Neural cell (in vitro differentiated cells): ENCODE results near the gene FBXL5. TPM values are rescaled to one million over a fixed set of nuclear protein-coding genes. Genes with fewer than 3 reads are reported as not detected.

Experiments
- H2AFZ ChIP-seq: fragments of 200-600, 300-800 bp; sonication (generic), shearing (Covaris generic); 2 replicates; pipeline ENCODE4 v1.6.0; 2014; ENCODE audit warnings: low read depth, mild to moderate bottlenecking, antibody characterized with exemption, low read length, moderate library complexity
- H3F3A ChIP-seq: fragments of 200-600 bp; shearing (Covaris generic); 2 replicates; pipeline ENCODE4 v1.6.1; 2016; ENCODE audit warnings: mild to moderate bottlenecking, moderate library complexity, mixed read lengths, antibody characterized with exemption, low read length; ENCODE audit not compliant: insufficient read depth, poor library complexity, severe bottlenecking
- H3K27ac ChIP-seq: fragments of 200-600, 300-800 bp; sonication (generic), shearing (Covaris generic); 2 replicates; pipeline ENCODE4 v1.5.1; 2014; ENCODE audit warnings: mild to moderate bottlenecking, low read length, moderate library complexity
- H3K27me3 ChIP-seq: fragments of 300-800, 200-600 bp; sonication (generic), shearing (Covaris generic); 2 replicates; pipeline ENCODE4 v1.6.0; 2014; ENCODE audit warnings: mild to moderate bottlenecking, low read depth, low read length, moderate library complexity; ENCODE audit not compliant: insufficient read depth
- H3K36me3 ChIP-seq: fragments of 300-800, 200-600 bp; sonication (generic), shearing (Covaris generic); 2 replicates; pipeline ENCODE4 v1.5.1; 2014; ENCODE audit warnings: mild to moderate bottlenecking, antibody characterized with exemption, low read length, moderate library complexity; ENCODE audit not compliant: insufficient read depth
- H3K4me2 ChIP-seq: fragments of 300-800, 200-600 bp; sonication (generic), shearing (Covaris generic); 2 replicates; pipeline ENCODE4 v1.6.0; 2014; ENCODE audit warnings: mild to moderate bottlenecking, low read length
- H3K4me3 ChIP-seq: fragments of 300-800, 200-600 bp; sonication (generic), shearing (Covaris generic); 2 replicates; pipeline ENCODE4 v1.5.1; 2014; ENCODE audit warnings: mild to moderate bottlenecking, low read length, moderate library complexity
- H3K79me2 ChIP-seq: fragments of 200-600 bp; shearing (Covaris generic); replicated peaks from 2 replicates; pipeline ENCODE4 v1.6.0; 2014; ENCODE audit warnings: mild to moderate bottlenecking, low read length, moderate library complexity; ENCODE audit not compliant: insufficient read depth
- H3K9ac ChIP-seq: fragments of 300-800, 200-600 bp; sonication (generic), shearing (Covaris generic); 2 replicates; pipeline ENCODE4 v1.6.1; 2016; ENCODE audit warnings: mild to moderate bottlenecking, low read length, mixed read lengths
- H3K9me2 ChIP-seq: fragments of 200-600 bp; shearing (Covaris generic); 2 replicates; pipeline ENCODE4 v1.6.1; 2016; ENCODE audit warnings: mild to moderate bottlenecking, low read length, mixed read lengths; ENCODE audit not compliant: insufficient read depth
- H3K9me3 ChIP-seq: fragments of 200-600, 300-800 bp; sonication (generic), shearing (Covaris generic); 2 replicates; pipeline ENCODE4 v1.6.1; 2016; ENCODE audit warnings: mild to moderate bottlenecking, mixed run types, low read length, moderate library complexity, mixed read lengths
- H4K20me1 ChIP-seq: fragments of 200-600 bp; shearing (Covaris generic); 2 replicates; pipeline ENCODE4 v1.6.1; 2016; ENCODE audit warnings: mild to moderate bottlenecking, mixed run types; ENCODE audit not compliant: insufficient read depth
- EP300 ChIP-seq: fragments of 450-650 bp; conservative IDR thresholded peaks from 2 replicates; pipeline ENCODE4 v1.6.1; 2014; ENCODE audit warnings: antibody characterized with exemption, mild to moderate bottlenecking, moderate library complexity; ENCODE audit not compliant: poor library complexity, severe bottlenecking
- EZH2 ChIP-seq: fragments of 200-600, 300-800 bp; shearing (Covaris generic), sonication (generic); IDR thresholded peaks from 2 replicates; pipeline ENCODE4 v1.6.1; 2014; ENCODE audit warnings: antibody characterized with exemption, low read length, borderline replicate concordance, mild to moderate bottlenecking; ENCODE audit not compliant: insufficient read depth, poor library complexity, severe bottlenecking
- MXI1 ChIP-seq: fragments of 450-650 bp; conservative IDR thresholded peaks from 2 replicates; pipeline ENCODE4 v1.6.1; 2014; ENCODE audit warnings: antibody characterized with exemption, mild to moderate bottlenecking; ENCODE audit not compliant: poor library complexity, severe bottlenecking
- POLR2AphosphoS5 ChIP-seq: IDR thresholded peaks from 2 replicates; pipeline ENCODE4 v1.6.1; 2012
- RAD21 ChIP-seq: fragments of 450-650 bp; conservative IDR thresholded peaks from 2 replicates; pipeline ENCODE4 v1.6.1; 2014; ENCODE audit warnings: antibody characterized with exemption, mild to moderate bottlenecking, moderate library complexity
- SMC3 ChIP-seq: fragments of 450-650 bp; conservative IDR thresholded peaks from 2 replicates; pipeline ENCODE4 v1.6.1; 2014; ENCODE audit warnings: antibody characterized with exemption, mild to moderate bottlenecking, moderate library complexity; ENCODE audit not compliant: poor library complexity
- TAF1 ChIP-seq: IDR thresholded peaks from 2 replicates; pipeline ENCODE4 v1.6.1; 2012; ENCODE audit warnings: low read depth
- polyA plus RNA-seq: library from polyadenylated mRNA; depleted of rRNA; stranded (reverse); fragments of >200 nt; gene quantifications from 2 replicates; pipeline ENCODE4 v1.2.3, GENCODE V29; 2014
- TF ChIP-seq, protein P1 (sequence below): fragments of 450-650 bp; IDR thresholded peaks from 2 replicates; pipeline ENCODE4 v1.5.1; 2014; ENCODE audit warnings: antibody characterized with exemption, mild to moderate bottlenecking, moderate library complexity; ENCODE audit not compliant: poor library complexity, severe bottlenecking
- TF ChIP-seq, protein P2 (sequence below): IDR thresholded peaks from 2 replicates; pipeline ENCODE4 v1.6.1; 2012; ENCODE audit warnings: borderline replicate concordance

FBXL5 gene
- polyA plus RNA-seq, 1 donor from 2014 or later: 70.6 TPM

DNA sequence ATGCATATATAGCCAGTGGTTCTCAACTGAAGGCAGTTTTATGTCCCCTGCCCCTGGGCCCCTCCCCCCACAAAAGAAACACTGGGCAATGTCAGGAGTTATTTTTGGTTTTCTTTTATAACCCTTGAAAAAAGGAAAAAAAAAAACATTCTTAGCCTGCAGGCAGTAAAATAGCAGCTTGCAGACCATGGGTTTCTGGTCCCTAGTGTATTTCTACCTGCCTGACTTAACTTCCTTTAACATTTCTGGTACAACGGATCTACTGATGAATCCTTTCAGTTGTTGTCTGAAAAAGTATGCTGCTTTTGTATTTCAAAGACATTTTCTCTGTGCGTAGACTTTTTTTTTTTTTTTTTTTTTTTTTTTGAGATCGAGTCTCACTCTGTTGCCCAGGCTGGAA, 15.4 kb upstream of the FBXL5 start (continued):
- no peak for TF ChIP-seq POLR2AphosphoS5
- no peak for TF ChIP-seq EZH2

DNA sequence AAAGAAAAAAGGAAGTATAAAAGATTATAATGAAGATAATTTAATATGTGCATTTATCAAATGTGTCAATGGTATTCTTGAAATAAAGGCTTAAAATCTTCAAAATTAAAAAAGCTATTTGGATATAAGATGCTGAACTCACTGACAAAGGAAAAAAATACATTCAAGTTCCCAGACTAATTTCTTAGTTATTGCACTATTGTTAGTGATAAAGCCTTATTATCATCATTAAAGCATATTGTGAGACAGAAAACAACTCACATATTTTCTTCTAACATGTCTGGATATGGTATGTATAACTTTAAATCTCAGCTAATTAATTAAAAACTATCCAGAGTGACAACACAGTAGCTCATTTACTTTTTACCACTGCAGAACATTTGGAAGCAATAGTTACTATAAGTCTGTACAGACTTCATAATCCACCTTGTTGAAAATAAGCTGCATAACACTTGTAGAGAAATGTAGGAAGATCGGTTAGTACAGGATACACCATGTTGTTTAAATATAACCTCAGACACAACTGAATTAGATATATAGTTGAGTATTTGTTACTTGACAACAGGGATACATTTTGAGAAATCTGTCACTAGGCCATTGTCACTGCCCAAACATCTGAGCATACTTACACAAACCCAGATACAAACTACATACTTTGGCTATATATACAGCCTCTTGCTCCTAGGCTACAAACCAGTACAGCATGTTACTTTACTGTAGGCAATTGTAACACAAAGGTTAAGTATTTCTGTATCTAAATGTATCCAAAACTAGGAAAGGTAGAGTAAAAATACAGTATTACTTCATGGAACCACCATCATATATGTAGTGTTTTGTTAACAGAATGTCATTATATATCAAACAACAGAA, 13.6 kb upstream of the FBXL5 start:
- Histone ChIP-seq H3K9ac (no peak overlapping the region), H3K27ac (no peak overlapping the region), H3K9me2 (no peaks in the 10 kb centered on the region), H3K4me3 (no peak overlapping the region), H4K20me1 (no peaks in the 10 kb centered on the region), H2AFZ (no peak overlapping the region), H3K36me3 (no peaks in the 10 kb centered on the region), H3K4me2 (no peak overlapping the region), H3K79me2 (peaks cover under 1% of the 10 kb centered on the region), H3K9me3 (no peaks in the 10 kb centered on the region), H3F3A (no peaks in the 10 kb centered on the region), H3K27me3 (no peaks in the 10 kb centered on the region)
- TF ChIP-seq TAF1: no peak
- no peak for TF ChIP-seq MXI1
- TF ChIP-seq POLR2AphosphoS5: no peak
- TF ChIP-seq EZH2: no peak
- TF ChIP-seq, protein P1, sequence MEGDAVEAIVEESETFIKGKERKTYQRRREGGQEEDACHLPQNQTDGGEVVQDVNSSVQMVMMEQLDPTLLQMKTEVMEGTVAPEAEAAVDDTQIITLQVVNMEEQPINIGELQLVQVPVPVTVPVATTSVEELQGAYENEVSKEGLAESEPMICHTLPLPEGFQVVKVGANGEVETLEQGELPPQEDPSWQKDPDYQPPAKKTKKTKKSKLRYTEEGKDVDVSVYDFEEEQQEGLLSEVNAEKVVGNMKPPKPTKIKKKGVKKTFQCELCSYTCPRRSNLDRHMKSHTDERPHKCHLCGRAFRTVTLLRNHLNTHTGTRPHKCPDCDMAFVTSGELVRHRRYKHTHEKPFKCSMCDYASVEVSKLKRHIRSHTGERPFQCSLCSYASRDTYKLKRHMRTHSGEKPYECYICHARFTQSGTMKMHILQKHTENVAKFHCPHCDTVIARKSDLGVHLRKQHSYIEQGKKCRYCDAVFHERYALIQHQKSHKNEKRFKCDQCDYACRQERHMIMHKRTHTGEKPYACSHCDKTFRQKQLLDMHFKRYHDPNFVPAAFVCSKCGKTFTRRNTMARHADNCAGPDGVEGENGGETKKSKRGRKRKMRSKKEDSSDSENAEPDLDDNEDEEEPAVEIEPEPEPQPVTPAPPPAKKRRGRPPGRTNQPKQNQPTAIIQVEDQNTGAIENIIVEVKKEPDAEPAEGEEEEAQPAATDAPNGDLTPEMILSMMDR: no peak
- TF ChIP-seq SMC3: no peak
- no peak for TF ChIP-seq RAD21
- no peak for TF ChIP-seq EP300
- TF ChIP-seq, protein P2, sequence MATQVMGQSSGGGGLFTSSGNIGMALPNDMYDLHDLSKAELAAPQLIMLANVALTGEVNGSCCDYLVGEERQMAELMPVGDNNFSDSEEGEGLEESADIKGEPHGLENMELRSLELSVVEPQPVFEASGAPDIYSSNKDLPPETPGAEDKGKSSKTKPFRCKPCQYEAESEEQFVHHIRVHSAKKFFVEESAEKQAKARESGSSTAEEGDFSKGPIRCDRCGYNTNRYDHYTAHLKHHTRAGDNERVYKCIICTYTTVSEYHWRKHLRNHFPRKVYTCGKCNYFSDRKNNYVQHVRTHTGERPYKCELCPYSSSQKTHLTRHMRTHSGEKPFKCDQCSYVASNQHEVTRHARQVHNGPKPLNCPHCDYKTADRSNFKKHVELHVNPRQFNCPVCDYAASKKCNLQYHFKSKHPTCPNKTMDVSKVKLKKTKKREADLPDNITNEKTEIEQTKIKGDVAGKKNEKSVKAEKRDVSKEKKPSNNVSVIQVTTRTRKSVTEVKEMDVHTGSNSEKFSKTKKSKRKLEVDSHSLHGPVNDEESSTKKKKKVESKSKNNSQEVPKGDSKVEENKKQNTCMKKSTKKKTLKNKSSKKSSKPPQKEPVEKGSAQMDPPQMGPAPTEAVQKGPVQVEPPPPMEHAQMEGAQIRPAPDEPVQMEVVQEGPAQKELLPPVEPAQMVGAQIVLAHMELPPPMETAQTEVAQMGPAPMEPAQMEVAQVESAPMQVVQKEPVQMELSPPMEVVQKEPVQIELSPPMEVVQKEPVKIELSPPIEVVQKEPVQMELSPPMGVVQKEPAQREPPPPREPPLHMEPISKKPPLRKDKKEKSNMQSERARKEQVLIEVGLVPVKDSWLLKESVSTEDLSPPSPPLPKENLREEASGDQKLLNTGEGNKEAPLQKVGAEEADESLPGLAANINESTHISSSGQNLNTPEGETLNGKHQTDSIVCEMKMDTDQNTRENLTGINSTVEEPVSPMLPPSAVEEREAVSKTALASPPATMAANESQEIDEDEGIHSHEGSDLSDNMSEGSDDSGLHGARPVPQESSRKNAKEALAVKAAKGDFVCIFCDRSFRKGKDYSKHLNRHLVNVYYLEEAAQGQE: no peak

DNA sequence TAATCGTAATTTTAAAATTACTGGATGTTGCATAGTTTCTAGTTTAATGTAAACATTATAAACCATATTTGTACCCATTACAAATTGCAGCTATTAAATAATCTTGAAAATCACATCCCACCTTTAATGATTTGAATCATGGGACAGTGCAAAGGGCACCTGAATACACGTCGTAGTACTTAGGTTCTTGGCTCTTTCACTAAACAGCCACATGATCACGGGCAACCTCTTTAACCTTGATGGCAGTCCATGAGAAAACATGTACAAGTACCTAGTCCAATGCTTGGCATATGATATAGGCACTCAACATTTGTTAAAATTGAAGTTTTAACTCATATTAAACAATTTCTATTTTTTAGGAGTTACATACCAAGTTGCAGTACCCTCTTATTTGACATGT, 11.8 kb upstream of the FBXL5 start:
- TF ChIP-seq EZH2 (no peak), SMC3 (no peak), RAD21 (no peak), POLR2AphosphoS5 (no peak), EP300 (no peak), MXI1 (no peak), TAF1 (no peak)
- TF ChIP-seq, protein P2: no peak
- Histone ChIP-seq H3K27me3 (no peaks in the 10 kb centered on the region), H2AFZ (no peak overlapping the region), H3K27ac (no peak overlapping the region), H3F3A (no peaks in the 10 kb centered on the region), H4K20me1 (no peaks in the 10 kb centered on the region), H3K9me2 (no peaks in the 10 kb centered on the region), H3K36me3 (no peaks in the 10 kb centered on the region), H3K79me2 (no peaks in the 10 kb centered on the region), H3K4me3 (no peak overlapping the region), H3K9ac (no peak overlapping the region), H3K4me2 (no peak overlapping the region), H3K9me3 (no peaks in the 10 kb centered on the region)
